ENCODE data around the gene OPTN.

DNA sequence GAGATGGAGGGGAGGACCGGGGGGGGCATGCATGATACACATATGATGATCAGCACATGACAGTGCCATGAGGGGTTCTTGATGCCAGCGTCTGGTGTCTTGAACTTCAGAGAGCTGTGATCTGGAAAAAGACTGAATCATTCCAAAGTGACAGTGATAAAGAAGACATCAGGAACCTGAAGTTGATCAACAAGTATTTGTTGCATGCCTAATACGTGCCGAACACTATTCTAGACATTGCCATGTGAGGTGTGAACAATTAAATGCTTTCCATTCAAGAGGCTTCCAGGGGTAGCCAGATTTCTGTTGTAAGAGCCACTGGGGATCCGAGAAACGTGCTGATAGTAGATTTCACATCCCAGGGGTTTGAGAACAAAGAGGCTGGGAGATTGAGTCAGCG, 67.6 kb downstream of the OPTN start:
- TF ChIP-seq, protein P1, sequence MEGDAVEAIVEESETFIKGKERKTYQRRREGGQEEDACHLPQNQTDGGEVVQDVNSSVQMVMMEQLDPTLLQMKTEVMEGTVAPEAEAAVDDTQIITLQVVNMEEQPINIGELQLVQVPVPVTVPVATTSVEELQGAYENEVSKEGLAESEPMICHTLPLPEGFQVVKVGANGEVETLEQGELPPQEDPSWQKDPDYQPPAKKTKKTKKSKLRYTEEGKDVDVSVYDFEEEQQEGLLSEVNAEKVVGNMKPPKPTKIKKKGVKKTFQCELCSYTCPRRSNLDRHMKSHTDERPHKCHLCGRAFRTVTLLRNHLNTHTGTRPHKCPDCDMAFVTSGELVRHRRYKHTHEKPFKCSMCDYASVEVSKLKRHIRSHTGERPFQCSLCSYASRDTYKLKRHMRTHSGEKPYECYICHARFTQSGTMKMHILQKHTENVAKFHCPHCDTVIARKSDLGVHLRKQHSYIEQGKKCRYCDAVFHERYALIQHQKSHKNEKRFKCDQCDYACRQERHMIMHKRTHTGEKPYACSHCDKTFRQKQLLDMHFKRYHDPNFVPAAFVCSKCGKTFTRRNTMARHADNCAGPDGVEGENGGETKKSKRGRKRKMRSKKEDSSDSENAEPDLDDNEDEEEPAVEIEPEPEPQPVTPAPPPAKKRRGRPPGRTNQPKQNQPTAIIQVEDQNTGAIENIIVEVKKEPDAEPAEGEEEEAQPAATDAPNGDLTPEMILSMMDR (conservative IDR thresholded peaks at IDR 0.05; ENCODE audit: low read depth, low read length), result no peak
- TF ChIP-seq EZH2 (IDR thresholded peaks at IDR 0.05; ENCODE audit: borderline replicate concordance, low read depth, low read length, poor library complexity, severe bottlenecking), result no peak

Data from A673 (cell line).